ENCODE data around the gene ARFRP1.
"Not testable (repeated sequence)": the region's sequence is repeated elsewhere in the genome, so short reads cannot be mapped to it uniquely, and the experiment has no call there.

The ARFRP1 gene

DNA sequence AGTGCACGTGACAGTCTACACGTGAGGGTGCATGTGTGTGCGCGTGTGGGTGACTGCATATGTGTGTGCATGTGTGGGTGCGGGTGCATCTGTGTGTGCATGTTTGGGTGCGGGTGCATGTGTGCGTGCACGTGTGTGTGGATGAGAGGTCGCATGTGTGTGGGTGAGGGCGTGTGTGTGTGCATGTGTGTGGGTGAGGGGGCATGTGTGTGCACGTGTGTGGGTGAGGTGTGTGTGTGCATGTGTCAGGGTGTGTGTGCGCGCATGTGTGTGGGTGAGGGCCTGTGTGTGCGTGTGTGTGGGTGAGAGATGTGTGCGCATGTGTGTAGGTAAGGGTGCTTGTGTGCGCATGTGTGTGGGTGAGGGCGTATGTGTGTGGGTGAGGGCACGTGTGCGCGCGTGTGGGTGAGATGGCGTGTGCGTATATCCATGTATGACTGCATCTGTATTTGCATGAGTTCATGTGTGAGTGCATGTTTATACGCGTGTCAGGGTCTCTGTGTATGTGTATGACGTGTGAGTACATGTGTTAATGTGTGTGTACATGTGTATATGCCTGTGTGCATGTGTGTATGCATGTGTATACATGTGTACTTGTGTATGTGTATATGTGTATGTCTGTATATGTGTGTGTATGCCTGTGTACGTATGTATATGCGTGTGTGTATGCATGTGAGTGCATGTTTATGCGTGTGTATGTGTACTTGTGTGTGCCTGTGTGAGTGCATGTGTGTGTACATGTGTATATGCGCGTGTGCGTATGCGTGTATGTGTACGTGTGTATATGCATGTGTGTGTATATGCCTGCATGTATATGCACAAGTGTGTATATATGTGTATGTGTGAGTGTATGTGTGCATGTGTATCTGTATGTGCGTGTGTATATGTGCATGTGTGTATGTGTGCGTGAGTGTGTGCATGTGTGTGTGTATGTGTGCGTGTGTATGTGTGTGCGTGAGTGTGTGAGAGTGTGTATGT, 24.6 kb upstream of the ARFRP1 start:
- no peak for DNase-seq (ENCODE audit: low spot score)

- no peak for DNase-seq (ENCODE audit: low spot score)
These were observed 23.6 kb upstream of the ARFRP1 start for GRCh38 chr20:63731410-63731809.

DNA sequence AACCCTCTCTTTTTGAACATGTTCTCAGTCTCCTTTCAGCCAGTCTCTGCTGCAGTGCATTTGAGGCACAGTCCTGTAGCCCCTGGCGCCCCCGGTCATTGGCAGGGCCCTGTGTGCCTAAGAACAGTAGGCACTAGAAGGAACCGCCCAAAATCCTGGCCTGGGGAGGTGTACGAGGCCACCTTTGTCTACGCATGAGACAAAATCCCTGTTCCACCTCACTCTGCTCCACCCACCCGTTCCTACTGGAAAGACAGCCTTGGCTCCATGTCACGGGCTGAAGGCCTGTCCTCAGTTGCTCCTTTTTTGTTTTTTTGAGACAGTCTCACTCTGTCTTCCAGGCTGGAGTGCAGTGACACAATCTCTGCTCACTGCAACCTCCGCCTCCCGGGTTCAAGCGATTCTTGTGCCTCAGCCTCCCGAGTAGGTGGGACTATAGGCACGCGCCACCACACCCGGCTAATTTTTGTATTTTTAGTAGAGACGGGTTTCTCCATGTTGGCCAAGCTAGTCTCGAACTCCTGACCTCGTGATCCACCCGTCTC, 22.5 kb upstream of the ARFRP1 start:
- not testable (repeated sequence) for DNase-seq (ENCODE audit: low spot score)

GRCh38 chr20:63722967-63723622, 15.3 kb upstream of the ARFRP1 start:
- DNase-seq (ENCODE audit: low spot score), result not testable (repeated sequence)

DNA sequence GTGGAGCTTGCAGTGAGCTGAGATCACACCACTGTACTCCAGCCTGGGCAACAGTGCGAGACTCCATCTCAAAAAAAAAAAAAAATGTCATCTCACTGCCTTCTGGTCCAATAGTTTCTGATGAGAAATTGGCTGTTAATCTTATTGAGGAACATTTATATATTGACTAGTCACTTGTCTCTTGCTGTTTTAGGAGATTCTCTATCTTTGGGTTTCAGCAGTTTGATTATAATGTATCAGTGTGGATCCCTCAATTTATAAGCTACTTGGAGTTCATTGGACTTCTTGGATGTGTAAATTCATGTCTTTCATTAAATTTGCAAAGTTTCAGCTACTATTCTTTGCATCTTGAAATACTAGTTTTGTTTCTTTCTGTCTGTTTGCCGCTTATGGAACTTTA, 11.2 kb upstream of the ARFRP1 start:
- DNase-seq (ENCODE audit: low spot score), result no peak

DNA sequence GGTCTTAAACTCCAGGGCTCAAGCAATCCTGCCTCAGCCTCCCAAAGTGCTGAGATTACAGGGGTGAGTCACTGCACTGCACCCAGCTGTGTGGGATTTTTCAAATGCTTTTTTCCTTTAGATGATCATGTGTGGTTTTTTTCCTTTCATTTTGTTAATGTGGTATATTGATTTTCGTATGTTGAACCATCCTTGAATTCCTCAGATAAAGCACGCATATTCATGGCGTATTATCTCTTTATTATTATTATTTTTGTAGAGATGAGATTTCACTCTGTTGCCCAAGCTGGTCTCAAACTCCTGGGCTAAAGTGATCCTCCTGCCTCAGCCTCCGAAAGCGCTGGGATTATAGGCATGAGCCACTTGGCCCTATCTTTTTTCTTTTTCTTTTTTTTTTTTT, 7.1 kb upstream of the ARFRP1 start:
- DNase-seq (ENCODE audit: low spot score), result no peak

DNA sequence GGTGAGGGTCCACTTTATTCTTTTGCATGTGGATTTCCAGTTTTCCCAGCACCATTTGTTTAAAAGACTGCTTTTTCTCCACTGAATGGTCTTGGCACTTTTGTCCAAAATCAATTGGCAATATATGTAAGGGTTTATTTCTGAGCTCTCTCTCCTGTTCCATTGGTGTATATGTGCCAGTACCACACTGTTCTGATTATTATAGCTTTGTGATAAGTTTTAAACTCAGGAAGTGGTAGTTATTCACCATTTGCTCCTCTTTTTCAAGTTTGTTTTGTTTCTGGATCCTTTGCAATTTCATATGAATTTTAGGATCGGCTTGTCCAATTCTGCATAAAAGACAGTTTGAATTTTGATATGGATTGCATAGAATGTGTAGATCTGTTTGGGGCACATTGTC, 4.4 kb upstream of the ARFRP1 start:
- DNase-seq (ENCODE audit: low spot score), result no peak

DNA sequence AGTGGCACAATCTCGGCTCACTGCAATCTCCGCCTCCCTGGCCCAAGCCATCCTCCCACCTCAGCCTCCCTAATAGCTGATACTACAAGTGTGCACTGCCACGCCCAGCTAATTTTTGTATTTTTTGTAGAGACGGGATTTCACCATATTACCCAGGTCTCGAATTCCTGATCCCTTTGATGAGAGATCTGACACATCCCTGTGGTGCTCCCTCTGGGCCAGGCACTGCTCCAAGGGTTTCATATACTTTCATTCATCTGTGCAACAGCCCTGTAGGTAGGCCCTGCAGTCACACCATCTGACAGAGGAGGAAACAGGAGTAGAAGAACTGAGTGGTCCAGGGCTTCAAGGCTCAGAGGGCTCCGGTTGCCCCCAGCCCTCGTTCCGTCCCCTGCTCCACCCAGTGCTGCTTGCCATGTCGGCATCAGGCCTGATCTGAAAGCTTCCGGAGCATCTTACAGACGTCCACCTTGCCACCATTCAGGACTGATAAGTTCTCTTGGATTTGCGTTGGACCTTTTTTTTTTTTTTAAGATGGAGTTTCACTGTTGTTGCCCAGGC, 3.4 kb upstream of the ARFRP1 start:
- no peak for DNase-seq (ENCODE audit: low spot score)

DNA sequence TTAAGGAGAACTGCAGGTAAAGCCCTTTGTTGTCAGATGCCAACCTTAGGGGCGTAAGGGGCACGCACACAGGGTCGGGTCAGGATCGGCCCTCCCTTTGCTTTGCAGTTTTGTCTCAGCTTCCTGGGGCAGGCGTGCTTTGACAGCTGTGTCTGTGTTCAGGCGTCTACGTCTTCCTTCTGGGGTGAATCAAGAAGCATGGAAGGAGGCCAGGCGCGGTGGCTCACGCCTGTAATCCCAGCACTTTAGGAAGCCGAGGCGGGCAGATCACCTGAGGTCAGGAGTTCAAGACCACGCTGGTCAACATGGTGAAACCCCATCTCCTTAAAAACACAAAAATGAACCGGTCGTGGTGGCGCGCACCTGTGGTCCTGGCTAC, 1.4 kb upstream of the ARFRP1 start:
- DNase-seq (ENCODE audit: low spot score), result no peak

DNA sequence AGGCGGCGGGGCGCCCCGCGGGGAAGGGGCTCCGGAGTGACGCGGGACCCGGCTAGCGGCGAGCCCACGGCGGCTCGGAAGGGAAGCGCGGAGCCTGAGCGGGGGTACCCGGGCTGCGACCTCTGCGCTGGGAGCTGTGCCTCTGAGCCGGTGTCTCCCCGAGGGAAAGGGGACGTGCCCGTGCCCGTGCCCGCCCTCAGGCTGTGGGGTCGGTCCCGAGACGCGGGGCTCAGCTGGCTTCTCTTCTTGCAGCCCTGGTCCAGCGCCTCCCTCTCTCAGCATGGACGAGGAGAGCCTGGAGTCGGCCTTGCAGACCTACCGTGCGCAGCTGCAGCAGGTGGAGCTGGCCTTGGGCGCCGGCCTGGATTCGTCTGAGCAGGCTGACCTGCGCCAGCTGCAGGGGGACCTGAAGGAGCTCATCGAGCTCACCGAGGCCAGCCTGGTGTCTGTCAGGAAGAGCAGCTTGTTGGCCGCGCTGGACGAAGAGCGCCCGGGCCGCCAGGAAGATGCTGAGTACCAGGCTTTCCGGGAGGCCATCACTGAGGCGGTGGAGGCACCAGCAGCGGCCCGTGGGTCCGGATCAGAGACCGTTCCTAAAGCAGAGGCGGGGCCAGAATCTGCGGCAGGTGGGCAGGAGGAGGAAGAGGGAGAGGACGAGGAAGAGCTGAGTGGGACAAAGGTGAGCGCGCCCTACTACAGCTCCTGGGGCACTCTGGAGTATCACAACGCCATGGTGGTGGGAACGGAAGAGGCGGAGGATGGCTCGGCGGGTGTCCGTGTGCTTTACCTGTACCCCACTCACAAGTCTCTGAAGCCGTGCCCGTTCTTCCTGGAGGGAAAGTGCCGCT, 749 bp upstream of the ARFRP1 start:
- peak; percentile 24 for DNase-seq (ENCODE audit: low spot score)

DNA sequence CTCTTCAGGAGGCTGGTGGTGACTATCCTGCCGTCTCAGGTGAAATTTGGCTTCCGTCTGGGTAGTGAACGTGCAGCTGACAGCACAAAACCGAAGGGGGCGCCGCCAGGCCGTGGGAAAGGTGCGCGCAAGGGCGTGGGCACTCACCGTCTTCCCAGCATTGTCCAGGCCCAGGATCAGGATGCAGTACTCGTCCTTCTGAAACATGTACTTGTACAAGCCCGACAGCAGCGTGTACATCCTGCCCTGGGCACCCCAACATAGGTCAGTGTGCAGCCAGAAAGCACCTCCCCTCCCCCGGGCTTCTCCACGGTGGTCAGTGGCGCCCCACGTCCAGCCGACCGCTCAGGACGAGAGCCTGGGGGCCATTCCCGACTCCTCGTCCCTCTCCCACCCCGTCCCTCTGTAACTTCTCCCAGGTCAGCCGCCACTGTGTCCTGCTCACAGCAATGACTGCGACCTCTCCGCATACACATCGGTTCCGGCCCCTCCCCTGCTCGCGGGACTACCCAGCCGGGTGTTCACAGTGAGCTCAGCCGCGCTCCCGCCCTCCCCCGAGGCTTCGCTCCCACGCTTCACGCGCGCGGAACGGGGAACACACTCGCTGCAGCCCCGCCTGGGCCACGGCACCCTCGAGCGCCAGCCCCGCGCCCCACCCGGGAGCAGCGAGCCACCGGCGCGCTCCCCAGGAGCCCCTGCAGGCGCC, 771 bp downstream of the ARFRP1 start:
- DNase-seq (ENCODE audit: low spot score), result peak; percentile 70

DNA sequence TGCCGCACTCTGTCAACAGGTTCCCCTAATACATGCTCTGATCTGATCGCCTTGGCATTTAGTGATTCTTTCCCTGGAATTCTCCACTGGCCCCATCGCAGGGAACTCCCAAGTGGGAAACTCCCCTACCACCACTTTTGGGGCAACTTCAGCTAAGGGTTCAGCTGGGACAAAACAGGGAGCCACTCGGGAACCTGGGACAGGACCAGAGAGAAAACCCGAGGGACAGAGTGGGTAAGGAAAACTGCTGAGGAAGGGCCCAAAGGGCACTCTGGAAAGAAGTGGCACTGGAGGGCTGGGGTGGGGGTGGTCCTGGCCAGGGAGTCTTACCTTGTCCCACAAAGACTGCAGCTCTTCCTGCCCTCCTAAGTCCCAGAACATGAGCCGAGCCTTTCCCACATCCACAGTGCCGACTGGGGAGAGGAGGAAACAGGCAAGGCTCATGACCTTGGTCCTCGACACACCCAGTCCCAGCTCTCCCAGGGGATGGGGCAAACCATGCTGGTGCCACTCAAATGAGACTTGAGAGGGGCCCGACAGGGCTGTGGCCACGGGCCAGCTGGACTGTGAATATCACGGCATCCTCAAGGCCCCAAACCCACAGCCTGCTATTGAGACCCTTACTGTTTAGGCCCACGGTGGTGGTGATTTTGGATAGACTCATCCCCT, 1.6 kb downstream of the ARFRP1 start:
- DNase-seq (ENCODE audit: low spot score), result no peak

- no peak for DNase-seq (ENCODE audit: low spot score)
These were observed 2.3 kb downstream of the ARFRP1 start for GRCh38 chr20:63705232-63706026.

GRCh38 chr20:63704749-63705117, 3.0 kb downstream of the ARFRP1 start:
- DNase-seq (ENCODE audit: low spot score), result no peak

- no peak for DNase-seq (ENCODE audit: low spot score)
These were observed 3.6 kb downstream of the ARFRP1 start for GRCh38 chr20:63703976-63704748.

- no peak for DNase-seq (ENCODE audit: low spot score)
These were observed 4.3 kb downstream of the ARFRP1 start for GRCh38 chr20:63703471-63703975.

DNA sequence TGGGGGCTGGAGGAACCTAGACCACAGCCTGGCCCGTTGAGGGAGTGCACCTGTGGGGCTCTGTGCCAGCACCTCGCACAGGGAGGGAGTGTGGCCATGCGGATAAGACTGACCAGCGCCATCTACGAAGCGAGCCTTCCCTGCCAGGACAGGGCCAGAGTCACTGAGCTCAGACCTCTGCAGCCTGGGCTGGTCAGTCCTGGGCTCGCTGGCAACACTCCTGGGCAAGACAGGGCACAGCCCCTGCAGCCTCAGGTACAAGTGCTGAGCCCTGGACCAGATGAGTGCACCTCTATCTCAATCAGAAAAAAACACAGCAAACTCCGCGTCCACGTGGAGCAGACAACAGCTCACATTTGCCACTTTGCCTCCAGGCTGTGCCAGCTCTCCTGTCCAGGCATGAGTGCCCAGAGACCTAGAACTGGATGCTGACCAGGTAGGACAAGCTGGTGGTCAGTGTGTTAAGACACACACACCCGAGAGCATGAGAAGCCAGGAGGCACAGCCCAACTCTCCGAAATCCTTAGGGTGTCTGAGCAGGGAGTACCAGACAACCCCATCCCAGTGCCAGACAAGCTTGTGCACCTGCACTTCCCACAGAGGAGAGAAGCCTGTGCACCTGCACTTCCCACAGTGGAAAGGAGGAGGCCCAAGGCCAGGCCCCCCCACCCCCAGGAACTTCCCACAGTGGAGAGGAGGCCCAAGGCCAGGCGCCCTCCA, 4.9 kb downstream of the ARFRP1 start:
- DNase-seq (ENCODE audit: low spot score), result peak; percentile 6

DNA sequence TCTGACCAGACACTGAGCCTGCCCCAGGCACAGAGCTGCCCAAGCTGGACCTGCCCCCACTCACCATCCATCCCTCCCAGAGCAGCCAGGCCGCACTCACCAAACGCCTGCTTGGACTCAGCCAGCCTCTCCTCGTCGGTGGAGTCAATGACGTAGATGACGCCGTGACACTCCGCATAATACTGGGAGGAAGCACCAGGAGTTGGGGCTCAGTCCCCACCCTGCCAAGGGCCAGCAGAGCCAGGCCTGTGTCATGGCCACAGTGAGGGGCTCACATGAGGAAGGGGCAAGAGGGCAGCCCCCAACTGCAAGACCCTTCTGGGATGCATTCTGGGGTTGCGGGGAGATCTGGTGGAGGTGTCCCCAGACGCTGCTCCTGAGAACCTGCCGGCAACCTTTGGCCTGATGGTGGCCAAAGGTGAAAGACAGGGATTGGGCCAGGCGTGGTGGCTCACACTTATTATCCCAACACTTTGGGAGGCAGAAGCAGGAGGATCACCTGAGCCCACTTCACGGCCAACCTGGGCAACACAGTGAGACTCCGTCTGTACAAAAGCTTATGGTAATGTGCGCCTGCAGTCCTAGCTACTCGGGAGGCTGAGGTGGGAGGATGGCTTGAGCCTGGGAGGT, 5.6 kb downstream of the ARFRP1 start:
- no peak for DNase-seq (ENCODE audit: low spot score)

Data from AG20443 (cell line).